ENCODE measurements around the gene HLA-B. TPM values are rescaled to one million over a fixed set of nuclear protein-coding genes. Genes with fewer than 3 reads are reported as not detected.

HLA-B gene
- total and polyA plus RNA-seq, 2 of the 8 experiments (the other 6 are each of a cell fraction or from before 2014, with no cell fraction given) = 154 to 233 TPM

DNA sequence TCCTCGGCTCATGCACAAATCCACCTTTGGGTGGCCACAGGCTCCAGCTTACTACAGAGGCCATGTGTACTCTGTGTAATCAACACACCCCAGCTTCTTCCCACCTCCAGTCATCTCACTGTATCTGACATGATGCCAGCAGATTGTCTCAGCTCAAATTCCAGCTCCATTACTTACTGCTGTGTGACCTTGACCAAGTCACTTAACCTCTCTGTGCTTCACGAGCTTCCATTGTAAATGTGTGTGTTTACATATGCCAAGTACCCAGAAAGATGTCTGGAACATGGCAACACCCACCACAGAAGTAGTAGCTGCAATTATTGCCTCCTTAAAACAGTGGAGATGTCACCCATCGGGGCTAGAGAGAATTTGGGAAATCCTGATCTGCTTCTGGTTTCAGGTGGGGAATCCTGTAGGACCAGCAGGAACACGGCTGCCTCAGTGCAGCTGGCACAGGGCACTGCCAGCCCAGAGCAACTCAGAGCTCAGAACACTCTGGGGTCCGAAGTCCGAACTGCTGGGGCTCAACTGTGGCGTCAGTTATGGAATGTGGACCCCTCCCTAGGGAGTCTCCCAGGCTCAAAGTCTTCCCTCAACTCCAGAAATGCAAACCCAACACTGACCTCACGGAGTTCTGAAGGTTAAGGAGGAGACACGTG lies 21.2 kb upstream of the HLA-B start:
- no peaks in the 10 kb centered on the region for H4K20me1 ChIP-seq (replicated peaks in 1 of 2; ENCODE audit: control insufficient read depth in 1 of 2, insufficient read depth in 2 of 2, low read length in 2 of 2)
- H4K91ac ChIP-seq (replicated peaks; ENCODE audit: insufficient read length, low read length) = no peak overlapping the region
- H3K79me2 ChIP-seq (ENCODE audit: control insufficient read depth in 1 of 2, insufficient read depth in 2 of 2, low read length in 2 of 2) = no peaks in the 10 kb centered on the region
- POLR2A ChIA-PET (ENCODE audit: partially characterized antibody) = interaction anchor here (0.6 to 0.7 kb wide), 2 partner anchors 25 to 206 kb away, joined by 3 read pairs; partner anchors contain the start of gene MICA
- peaks cover 0 to 2% of the 10 kb centered on the region in 2 experiments; a peak in 1 of 4 replicates for H3K9me3 ChIP-seq (ENCODE audit: insufficient read depth in 2 of 2, low read depth in 1 of 2, low read length in 1 of 2)
- H3K14ac ChIP-seq (ENCODE audit: insufficient read length) = no peak overlapping the region
- H3K27me3 ChIP-seq (replicated peaks in 1 of 4; ENCODE audit: control insufficient read depth in 3 of 4, extremely low read depth in 1 of 4, insufficient read depth in 3 of 4, low read length in 3 of 4) = peaks cover 0 to 3% (median 0%) of the 10 kb centered on the region in 4 experiments; a peak in 1 of 7 replicates
- H3K79me1 ChIP-seq (ENCODE audit: low read depth, low read length) = no peaks in the 10 kb centered on the region
- no peak overlapping the region for H4K8ac ChIP-seq (ENCODE audit: extremely low read depth, insufficient read depth, low read length)
- H3K4me3 ChIP-seq (ENCODE audit: extremely low read depth in 1 of 4, insufficient read depth in 2 of 4, low read depth in 3 of 4, low read length in 4 of 4) = no peak overlapping the region
- H2BK20ac ChIP-seq (ENCODE audit: low read length) = no peak overlapping the region
- FAIRE-seq (no peak), DNase-seq (ENCODE audit: low read depth in 1 of 2, low spot score in 2 of 2) (no peak)
- H3K36me3 ChIP-seq (ENCODE audit: control insufficient read depth in 2 of 4, insufficient read depth in 4 of 4, low read length in 3 of 4) = no peaks in the 10 kb centered on the region
- 79% methylated on average over 9 of the region's 9 CpGs; no CpG with 5 or more reads in 1 of the 2 experiments for WGBS, 2 experiments (ENCODE audit: extremely low coverage in 1 of 2, insufficient coverage in 1 of 2, insufficient read length in 1 of 2, insufficient replicate concordance in 2 of 2, low coverage in 1 of 2, low lambda C conversion rate in 2 of 2, missing lambda C conversion rate in 1 of 2)
- H3K23ac ChIP-seq (ENCODE audit: insufficient read length) = no peak overlapping the region
- peak; percentile 97 for TF ChIP-seq KDM1A (IDR thresholded peaks at IDR 0.05; ENCODE audit: borderline replicate concordance, low read length)
- TF ChIP-seq CHD1 (IDR thresholded peaks at IDR 0.05; ENCODE audit: low read depth, low read length) = no peak
- TF ChIP-seq HDAC2 (IDR thresholded peaks at IDR 0.05; ENCODE audit: borderline replicate concordance in 1 of 2, low read depth in 2 of 2, low read length in 2 of 2) = peak in 1 of 2 experiments; percentile 86; a peak in 2 of 4 replicates
- H3K18ac ChIP-seq (ENCODE audit: extremely low read depth, low read length) = no peak overlapping the region
- no peaks in the 10 kb centered on the region for H3K23me2 ChIP-seq (ENCODE audit: low read depth, low read length)
- no peak overlapping the region for H2BK5ac ChIP-seq (ENCODE audit: low read depth, low read length)
- H2BK12ac ChIP-seq (ENCODE audit: low read depth, low read length) = no peak overlapping the region
- H2BK15ac ChIP-seq (ENCODE audit: low read length) = no peak overlapping the region
- H3K9ac ChIP-seq (replicated peaks in 1 of 4; ENCODE audit: extremely low read depth in 1 of 4, low read depth in 3 of 4, low read length in 3 of 4) = no peak overlapping the region
- H3K56ac ChIP-seq (replicated peaks; ENCODE audit: insufficient read length, low read depth, low read length) = no peak overlapping the region
- CTCF ChIA-PET (ENCODE audit: partially characterized antibody) = interaction anchor here (0.8 to 2.1 kb wide), 8 partner anchors 11 to 248 kb away, joined by 3 to 9 read pairs (median 4); no protein-coding TSS in a partner anchor
- no peaks in the 10 kb centered on the region for H3K4me1 ChIP-seq (replicated peaks in 1 of 4; ENCODE audit: control insufficient read depth in 3 of 4, insufficient read depth in 4 of 4, low read length in 3 of 4)
- no peak overlapping the region for H2AFZ ChIP-seq (ENCODE audit: low read length)
- H2BK120ac ChIP-seq (replicated peaks; ENCODE audit: low read depth, low read length) = no peak overlapping the region
- no peak overlapping the region for H3K27ac ChIP-seq (ENCODE audit: low read depth, low read length)
- no peak overlapping the region for H3K4ac ChIP-seq (replicated peaks; ENCODE audit: insufficient read length, low read depth, low read length)
- H3K4me2 ChIP-seq (ENCODE audit: insufficient read depth in 1 of 2, low read depth in 2 of 2, low read length in 2 of 2) = no peak overlapping the region
- H4K5ac ChIP-seq (ENCODE audit: insufficient read length, low read depth, low read length) = no peak overlapping the region
- H2AK5ac ChIP-seq (ENCODE audit: low read depth, low read length) = no peak overlapping the region
